ENCODE results near the gene SLC24A3. TPM values are rescaled to one million over a fixed set of nuclear protein-coding genes. Genes with fewer than 3 reads are reported as not detected.
A peak's percentile ranks its signal among the peaks of the same experiment; 100 is the strongest.

SLC24A3 gene
- total RNA-seq, 6 donors from 2014 or later, result 6.3 to 10.8 (median 9.3) TPM

GRCh38 chr20:19272976-19273654 is 60.7 kb downstream of the SLC24A3 start:
- no peak for ATAC-seq (ENCODE audit: low FRiP score in 2 of 2)

DNA sequence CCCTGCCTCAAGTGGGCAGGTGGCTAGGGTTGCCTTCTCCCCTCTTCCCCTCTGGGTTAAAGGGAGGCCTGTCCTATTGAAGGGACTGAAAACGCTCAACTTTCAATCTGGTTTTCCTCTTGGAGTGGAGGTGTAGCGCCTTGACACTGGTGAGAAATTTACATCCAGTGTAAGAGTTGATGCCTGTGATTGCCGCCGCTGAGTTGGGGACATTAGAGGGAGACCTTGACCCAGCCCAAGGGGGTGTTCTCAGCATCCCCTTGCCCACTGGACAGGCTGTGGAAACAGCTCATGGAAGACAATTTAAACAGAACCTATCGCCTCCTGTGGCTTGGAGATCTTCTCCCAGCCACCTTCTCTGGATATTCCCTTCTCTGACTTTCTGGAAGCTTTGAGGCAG is 61.6 kb downstream of the SLC24A3 start:
- TF ChIP-seq POLR2A (IDR thresholded peaks at IDR 0.05) (no peak), POLR2AphosphoS5 (IDR thresholded peaks at IDR 0.05) (no peak), EP300 (IDR thresholded peaks at IDR 0.05) (no peak), CTCF (IDR thresholded peaks at IDR 0.05) (no peak)
- peaks cover 11 to 15% (median 12%) of the 10 kb centered on the region in 4 donors for H3K4me1 ChIP-seq
- no peaks in the 10 kb centered on the region for H3K9me3 ChIP-seq
- peak overlapping the region in 1 of 4 donors; percentile 71 for H3K27ac ChIP-seq
- ATAC-seq (ENCODE audit: low FRiP score in 2 of 2) (no peak), DNase-seq (no peak)
- WGBS, 2 donors, result 83 to 89% methylated on average over 5 of the region's 5 CpGs
- no peak overlapping the region for H3K4me3 ChIP-seq
- no peaks in the 10 kb centered on the region for H3K27me3 ChIP-seq
- no peaks in the 10 kb centered on the region for H3K36me3 ChIP-seq

More at GRCh38 chr20:19272976-19273654, 60.7 kb downstream of the SLC24A3 start:
- TF ChIP-seq POLR2AphosphoS5 (IDR thresholded peaks at IDR 0.05), result no peak
- TF ChIP-seq EP300 (IDR thresholded peaks at IDR 0.05), result no peak
- no peak for TF ChIP-seq POLR2A (IDR thresholded peaks at IDR 0.05)
- no peak for TF ChIP-seq CTCF (IDR thresholded peaks at IDR 0.05)
- Histone ChIP-seq H3K27me3 (no peaks in the 10 kb centered on the region), H3K4me1 (peaks cover 11 to 15% (median 12%) of the 10 kb centered on the region in 4 donors), H3K4me3 (no peak overlapping the region), H3K9me3 (no peaks in the 10 kb centered on the region), H3K27ac (no peak overlapping the region), H3K36me3 (no peaks in the 10 kb centered on the region)
- DNase-seq, result no peak
- 87 to 90% methylated on average over 5 to 6 of the region's 6 CpGs for WGBS, 2 donors

DNA sequence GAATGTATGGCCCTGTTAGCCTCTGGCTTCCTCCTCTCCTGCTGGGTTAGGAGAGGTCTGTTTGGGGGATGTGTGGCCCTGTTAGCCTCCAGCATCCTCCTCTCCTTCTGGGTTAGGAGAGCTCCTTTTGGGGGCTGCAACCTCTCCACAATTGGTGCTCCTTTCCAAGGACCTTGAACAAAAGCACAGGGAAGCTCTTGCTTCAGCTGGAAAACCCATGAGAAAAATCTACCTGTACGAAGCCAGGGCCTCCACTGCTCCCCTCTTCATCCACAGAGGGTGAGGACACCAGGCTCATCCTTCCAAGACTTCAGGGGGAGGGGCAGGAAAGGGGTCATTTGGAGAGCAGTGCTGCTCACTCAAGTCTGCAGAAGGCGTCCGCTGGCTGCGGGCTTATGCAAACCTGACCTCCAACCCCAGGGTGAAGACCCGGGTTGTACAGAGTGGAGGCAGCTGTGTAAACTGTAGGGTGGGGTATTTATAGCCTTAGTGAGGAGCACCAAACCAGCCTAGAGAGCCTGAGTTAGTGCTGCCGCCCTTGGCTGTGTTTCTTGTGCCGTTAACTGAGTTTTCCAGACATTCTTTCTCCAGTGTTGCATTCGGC is 62.1 kb downstream of the SLC24A3 start:
- no peaks in the 10 kb centered on the region for H3K36me3 ChIP-seq
- H3K4me1 ChIP-seq, result peaks cover 11 to 15% (median 12%) of the 10 kb centered on the region in 4 donors
- peak overlapping the region; percentile 35 to 71 (median 66) for H3K27ac ChIP-seq
- 66 to 75% methylated on average over 3 to 8 of the region's 8 CpGs for WGBS, 2 donors
- no peaks in the 10 kb centered on the region for H3K27me3 ChIP-seq
- no peaks in the 10 kb centered on the region for H3K9me3 ChIP-seq
- no peak for TF ChIP-seq CTCF (IDR thresholded peaks at IDR 0.05)
- TF ChIP-seq EP300 (IDR thresholded peaks at IDR 0.05), result no peak
- peak in 1 of 2 donors; percentile 21 for TF ChIP-seq POLR2AphosphoS5 (IDR thresholded peaks at IDR 0.05)
- DNase-seq, result peak in 1 of 2 donors; percentile 25
- H3K4me3 ChIP-seq, result no peak overlapping the region
- ATAC-seq (ENCODE audit: low FRiP score in 2 of 2), result peak in 1 of 2 donors; percentile 21

DNA sequence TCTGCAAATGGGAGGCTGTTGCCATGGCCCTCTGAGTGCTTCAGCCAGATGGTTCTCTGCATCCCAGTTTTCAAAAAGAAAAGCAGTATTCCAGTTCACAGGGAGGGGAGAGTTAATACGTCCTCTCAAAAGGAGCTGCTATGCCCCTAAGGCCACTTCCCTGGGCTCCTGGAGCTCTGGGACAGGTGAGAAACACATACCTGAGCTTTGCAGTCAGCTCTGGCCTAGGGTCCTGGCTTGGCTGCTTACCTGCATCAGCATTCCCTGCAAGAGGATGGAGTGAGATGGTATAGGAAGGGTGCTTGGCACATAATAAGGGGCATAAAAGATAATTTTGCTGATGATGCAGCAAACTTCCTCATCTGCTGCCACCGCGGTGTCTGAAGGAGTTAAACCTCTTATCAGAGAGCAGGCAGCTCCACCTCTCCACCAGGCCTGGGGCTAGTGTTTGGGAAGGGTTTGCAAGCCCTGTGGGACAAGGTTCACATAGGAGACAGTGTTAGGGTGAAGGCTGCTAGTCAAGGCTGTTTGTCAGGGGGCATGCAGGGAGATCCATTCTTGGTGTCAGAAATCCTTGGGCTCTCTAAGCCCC is 62.7 kb downstream of the SLC24A3 start:
- ATAC-seq (ENCODE audit: low FRiP score in 2 of 2), result no peak
- Histone ChIP-seq H3K27ac (peak overlapping the region; percentile 35 to 71 (median 66)), H3K27me3 (no peaks in the 10 kb centered on the region), H3K9me3 (no peaks in the 10 kb centered on the region), H3K4me1 (peaks cover 11 to 15% (median 12%) of the 10 kb centered on the region in 4 donors), H3K4me3 (peak overlapping the region in 1 of 4 donors; percentile 3), H3K36me3 (no peaks in the 10 kb centered on the region)
- 22 to 39% methylated on average over 2 to 3 of the region's 3 CpGs for WGBS, 2 donors
- DNase-seq, result no peak
- TF ChIP-seq EP300 (IDR thresholded peaks at IDR 0.05), result no peak
- TF ChIP-seq CTCF (IDR thresholded peaks at IDR 0.05), result no peak
- no peak for TF ChIP-seq POLR2A (IDR thresholded peaks at IDR 0.05)
- TF ChIP-seq POLR2AphosphoS5 (IDR thresholded peaks at IDR 0.05), result no peak

Data from upper lobe of left lung (tissue), 6 donors.